ENCODE measurements around the gene C22orf31.
"Not testable (repeated sequence)": the region's sequence is repeated elsewhere in the genome, so short reads cannot be mapped to it uniquely, and the experiment has no call there.

The C22orf31 gene

DNA sequence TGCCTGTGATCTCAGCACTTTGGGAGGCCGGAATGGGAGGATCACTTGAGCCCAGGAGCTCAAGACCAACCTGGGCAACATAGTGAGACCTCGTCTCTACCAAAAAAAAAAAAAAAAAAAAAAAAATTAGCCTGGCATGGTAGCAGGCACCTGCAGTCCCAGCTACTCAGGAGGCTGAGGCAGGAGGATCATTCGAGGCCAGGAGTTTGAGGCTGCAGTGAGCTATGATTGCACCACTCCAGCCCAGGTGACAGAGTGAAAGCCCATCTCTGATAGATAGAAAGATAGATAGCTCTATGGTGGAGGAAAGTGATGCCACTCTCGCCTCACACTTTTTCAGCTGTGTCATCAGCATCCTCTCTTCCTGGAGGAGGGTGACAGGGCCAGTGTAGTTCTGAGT lies 21.9 kb downstream of the C22orf31 start:
- not testable (repeated sequence) for H3K9me3 Mint-ChIP-seq; H3K4me1 Mint-ChIP-seq (ENCODE audit: low read depth in 2 of 2); H3K27ac Mint-ChIP-seq; H3K4me3 Mint-ChIP-seq; H3K36me3 Mint-ChIP-seq (ENCODE audit: insufficient read depth); DNase-seq; H3K27me3 Mint-ChIP-seq; ATAC-seq (replicated peaks)

DNA sequence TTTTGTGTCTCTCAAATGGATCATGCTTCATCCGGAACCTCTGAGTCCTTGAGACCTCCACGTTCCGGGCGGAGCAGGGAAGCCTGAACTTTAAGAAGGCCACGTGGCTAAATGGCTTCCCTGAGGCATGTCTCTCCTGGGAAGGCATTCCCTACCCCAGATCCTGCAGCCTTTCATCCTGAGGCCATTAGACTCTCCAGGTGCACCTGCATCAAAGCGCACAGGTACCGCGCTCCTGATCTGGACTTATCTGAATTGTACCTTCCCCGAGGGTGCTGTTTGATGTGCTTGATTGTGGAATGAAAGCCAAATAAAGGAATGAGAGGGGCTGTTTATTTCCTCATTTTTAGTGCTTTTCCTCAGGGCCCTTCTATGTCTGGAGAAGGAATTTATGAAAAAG lies 22.5 kb downstream of the C22orf31 start:
- Mint-ChIP-seq H3K4me1 (ENCODE audit: low read depth in 2 of 2) (no peaks in the 10 kb centered on the region), H3K27ac (no peak overlapping the region), H3K9me3 (no peaks in the 10 kb centered on the region), H3K27me3 (peaks cover 0 to 6% of the 10 kb centered on the region in 2 donors), H3K36me3 (ENCODE audit: insufficient read depth) (no peaks in the 10 kb centered on the region), H3K4me3 (no peak overlapping the region)
- DNase-seq (no peak), ATAC-seq (replicated peaks) (no peak)

DNA sequence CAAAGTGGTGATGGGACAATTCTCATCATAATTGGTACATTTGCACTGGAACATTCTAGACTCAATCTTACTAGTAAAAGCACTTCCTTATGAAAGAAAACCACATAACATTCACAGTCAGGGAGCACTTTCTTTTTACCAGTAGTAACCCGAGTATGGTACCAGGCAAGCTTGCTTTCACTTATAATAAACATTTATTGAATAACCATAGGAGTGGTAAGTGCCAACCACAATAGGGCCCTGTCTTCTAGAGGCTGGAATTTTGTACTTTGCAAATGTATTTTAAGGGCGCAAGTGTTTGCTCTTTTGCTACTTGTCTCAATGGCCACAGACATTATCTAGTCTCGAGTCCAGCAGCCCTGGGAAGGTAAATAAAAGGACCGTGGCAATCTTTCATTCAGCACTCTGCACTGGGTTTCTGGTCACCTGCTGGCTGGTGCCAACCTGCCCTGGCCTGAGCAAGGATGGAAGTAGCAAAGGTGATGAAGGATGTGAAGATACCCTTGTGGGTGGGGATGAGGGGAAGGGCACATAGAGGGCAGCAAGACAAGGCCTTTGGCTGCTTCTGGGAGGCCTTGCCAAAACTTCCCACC lies 24.2 kb downstream of the C22orf31 start:
- H3K36me3 Mint-ChIP-seq (ENCODE audit: insufficient read depth) = no peaks in the 10 kb centered on the region
- ATAC-seq (replicated peaks) = no peak
- no peaks in the 10 kb centered on the region for H3K9me3 Mint-ChIP-seq
- no peak overlapping the region for H3K4me3 Mint-ChIP-seq
- no peak for DNase-seq
- no peak overlapping the region for H3K27ac Mint-ChIP-seq
- peaks cover 7 to 23% of the 10 kb centered on the region in 2 donors for H3K27me3 Mint-ChIP-seq
- no peaks in the 10 kb centered on the region for H3K4me1 Mint-ChIP-seq (ENCODE audit: low read depth in 2 of 2)

DNA sequence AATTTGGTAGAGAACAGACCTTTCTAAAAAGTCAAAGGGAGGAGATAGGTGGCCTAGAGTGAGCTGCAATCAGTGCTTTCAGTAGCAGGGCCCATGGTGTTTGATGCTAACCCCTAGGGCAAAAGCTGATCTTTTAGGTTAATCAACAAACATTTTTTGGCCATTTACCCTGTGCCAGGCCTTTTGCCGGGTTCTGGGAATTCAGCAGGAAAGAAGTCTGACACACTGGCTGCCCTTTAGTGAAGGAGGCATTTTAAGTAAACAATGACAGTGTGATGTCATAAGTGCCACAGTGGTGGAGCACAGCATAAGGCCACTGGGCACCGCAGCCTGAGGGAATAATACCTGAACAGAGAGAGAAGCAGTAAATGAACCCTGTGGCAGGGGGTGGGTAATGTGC lies 29.0 kb downstream of the C22orf31 start:
- ATAC-seq (replicated peaks) (no peak), DNase-seq (no peak)
- H3K9me3 Mint-ChIP-seq = no peaks in the 10 kb centered on the region
- no peak overlapping the region for H3K27ac Mint-ChIP-seq
- H3K36me3 Mint-ChIP-seq (ENCODE audit: insufficient read depth) = no peaks in the 10 kb centered on the region
- peaks cover 2 to 9% of the 10 kb centered on the region in 2 donors for H3K4me1 Mint-ChIP-seq (ENCODE audit: low read depth in 2 of 2)
- H3K4me3 Mint-ChIP-seq = no peak overlapping the region
- H3K27me3 Mint-ChIP-seq = peaks cover 46 to 71% of the 10 kb centered on the region in 2 donors

DNA sequence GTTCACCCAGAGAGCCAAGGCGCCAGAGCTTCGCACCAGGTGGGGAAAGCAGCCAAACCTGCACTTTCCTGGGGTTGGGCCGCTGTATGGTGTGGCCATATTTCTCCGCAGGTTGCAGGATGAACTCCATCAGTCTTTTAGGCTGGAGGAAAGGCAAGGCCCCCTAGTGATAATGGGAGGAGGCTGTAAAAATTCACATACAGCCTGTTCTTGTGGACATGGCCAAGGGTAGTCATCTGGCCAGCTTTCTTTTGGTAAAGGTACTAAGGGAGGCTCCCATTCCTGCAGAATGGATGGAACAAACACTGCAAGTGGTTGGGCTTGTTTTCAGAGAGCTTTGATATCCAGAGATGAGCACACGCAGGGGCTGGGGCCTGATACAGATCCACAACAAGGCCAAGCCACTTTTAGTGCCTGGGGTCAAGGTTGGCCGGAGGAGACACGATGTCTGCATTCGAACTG lies 29.6 kb downstream of the C22orf31 start:
- H3K36me3 Mint-ChIP-seq (ENCODE audit: insufficient read depth) = no peaks in the 10 kb centered on the region
- no peaks in the 10 kb centered on the region for H3K9me3 Mint-ChIP-seq
- H3K27ac Mint-ChIP-seq = no peak overlapping the region
- DNase-seq (no peak), ATAC-seq (replicated peaks) (no peak)
- H3K4me3 Mint-ChIP-seq = no peak overlapping the region
- H3K4me1 Mint-ChIP-seq (ENCODE audit: low read depth in 2 of 2) = peaks cover 2 to 9% of the 10 kb centered on the region in 2 donors
- H3K27me3 Mint-ChIP-seq = peaks cover 48 to 75% of the 10 kb centered on the region in 2 donors

DNA sequence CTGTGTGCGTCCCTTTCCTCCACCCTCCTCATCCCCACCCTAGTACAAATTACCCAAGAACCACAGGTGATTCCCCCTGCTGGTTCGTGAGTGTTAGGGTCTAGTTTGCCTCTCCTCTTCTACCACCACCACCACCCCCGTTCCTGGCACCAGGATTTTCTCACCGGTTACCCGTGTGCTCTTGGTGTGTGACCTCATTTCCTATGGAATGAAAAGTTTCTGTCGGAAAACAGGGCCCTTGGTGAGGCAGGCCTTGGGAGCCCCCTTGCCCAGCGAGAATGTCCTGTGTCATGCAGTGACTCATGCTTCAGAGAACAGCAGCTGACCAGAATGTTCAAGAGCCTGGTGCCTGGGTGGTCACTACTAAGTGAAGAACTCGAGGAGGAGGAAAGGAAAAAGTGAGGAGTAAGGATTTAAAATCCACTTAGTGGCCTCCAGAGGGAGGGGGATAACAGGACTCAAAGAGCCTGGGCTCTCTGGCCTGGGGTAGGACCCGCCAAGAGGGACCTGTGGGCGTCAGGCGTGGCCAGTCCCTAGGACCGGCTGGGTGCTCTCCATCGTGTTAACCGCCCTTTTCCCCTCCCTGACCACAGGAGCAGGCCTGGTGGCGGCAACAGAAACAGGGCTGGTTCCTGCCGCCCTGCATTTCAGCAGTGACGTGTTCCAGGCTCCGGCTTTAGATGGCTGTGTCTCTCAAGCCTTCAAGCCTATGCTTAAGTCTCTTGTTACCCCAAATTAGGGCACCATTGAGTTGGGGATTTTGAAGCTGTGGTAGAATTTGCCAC lies 30.2 kb downstream of the C22orf31 start:
- Mint-ChIP-seq H3K27me3 (peaks cover 48 to 75% of the 10 kb centered on the region in 2 donors), H3K4me1 (ENCODE audit: low read depth in 2 of 2) (peaks cover 2 to 9% of the 10 kb centered on the region in 2 donors), H3K27ac (no peak overlapping the region), H3K9me3 (no peaks in the 10 kb centered on the region), H3K4me3 (peak overlapping the region; percentile 63 to 74), H3K36me3 (ENCODE audit: insufficient read depth) (no peaks in the 10 kb centered on the region)
- DNase-seq (no peak), ATAC-seq (replicated peaks) (peak; percentile 58)

DNA sequence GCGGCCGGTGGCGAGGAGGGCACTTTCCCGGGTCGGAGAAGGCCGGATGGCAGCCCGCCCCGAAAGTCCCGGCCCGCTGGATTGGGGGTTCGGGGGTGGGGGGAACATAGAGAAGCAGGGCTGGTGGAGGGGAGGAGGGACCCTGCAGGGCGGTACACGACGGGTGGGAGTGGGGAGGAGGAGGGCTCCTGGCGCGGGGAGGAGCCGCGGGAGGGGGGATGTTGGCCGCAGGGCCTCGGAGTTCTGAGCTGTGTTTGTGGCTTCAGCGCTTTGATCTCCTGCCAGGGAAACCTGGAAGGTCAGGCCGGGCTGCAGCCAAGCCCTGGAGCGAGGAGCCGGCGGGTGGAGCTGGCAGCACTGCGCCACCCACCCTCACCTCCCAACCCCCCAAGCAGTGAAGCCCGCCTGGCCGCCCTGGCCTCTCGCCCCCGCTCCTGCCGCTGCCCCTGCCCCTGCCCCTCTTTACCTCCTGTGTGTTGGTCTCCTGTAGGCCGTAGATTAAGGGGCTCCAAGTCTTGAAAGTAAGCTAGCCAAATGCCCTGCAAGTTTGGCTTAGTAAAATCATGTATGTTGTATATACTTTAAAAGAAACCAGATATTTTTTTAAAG lies 30.9 kb downstream of the C22orf31 start:
- no peak for DNase-seq
- Mint-ChIP-seq H3K27ac (no peak overlapping the region), H3K9me3 (no peaks in the 10 kb centered on the region), H3K27me3 (peaks cover 48 to 75% of the 10 kb centered on the region in 2 donors), H3K4me3 (peak overlapping the region; percentile 63 to 74), H3K36me3 (ENCODE audit: insufficient read depth) (no peaks in the 10 kb centered on the region), H3K4me1 (ENCODE audit: low read depth in 2 of 2) (peaks cover 2 to 9% of the 10 kb centered on the region in 2 donors)
- peak; percentile 24 for ATAC-seq (replicated peaks)

DNA sequence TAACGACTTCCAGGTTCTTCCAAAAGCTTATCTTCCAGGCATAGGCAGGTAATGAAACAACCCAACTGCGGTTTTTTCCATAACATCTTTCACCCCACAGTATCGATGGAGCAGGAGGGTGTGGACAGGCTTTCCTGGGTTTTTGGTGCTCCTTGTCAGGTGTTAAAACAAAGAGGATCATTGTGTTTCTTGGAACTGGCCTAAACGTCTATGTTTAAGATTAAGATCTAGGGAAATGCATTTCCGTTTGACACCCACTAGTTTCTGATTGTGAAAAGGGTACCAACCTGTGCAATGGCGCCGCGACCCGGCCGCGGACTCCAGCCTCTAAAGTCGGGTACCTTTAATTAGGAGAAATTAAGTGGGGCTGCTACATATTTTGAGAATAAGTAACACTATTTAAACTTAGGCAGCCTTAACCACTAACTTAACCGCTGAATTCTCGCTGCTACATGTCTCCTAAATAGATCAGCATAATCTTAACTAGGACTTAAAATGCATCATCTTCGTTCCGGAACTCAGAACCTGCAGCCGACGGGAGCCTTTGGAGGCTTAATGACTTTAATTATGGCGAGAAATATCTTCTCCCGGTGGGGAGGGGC lies 31.5 kb downstream of the C22orf31 start:
- Mint-ChIP-seq H3K27me3 (peaks cover 48 to 75% of the 10 kb centered on the region in 2 donors), H3K4me3 (peak overlapping the region; percentile 63 to 74), H3K9me3 (no peaks in the 10 kb centered on the region), H3K4me1 (ENCODE audit: low read depth in 2 of 2) (peaks cover 2 to 9% of the 10 kb centered on the region in 2 donors), H3K36me3 (ENCODE audit: insufficient read depth) (no peaks in the 10 kb centered on the region), H3K27ac (no peak overlapping the region)
- DNase-seq (no peak), ATAC-seq (replicated peaks) (peak; percentile 16)

DNA sequence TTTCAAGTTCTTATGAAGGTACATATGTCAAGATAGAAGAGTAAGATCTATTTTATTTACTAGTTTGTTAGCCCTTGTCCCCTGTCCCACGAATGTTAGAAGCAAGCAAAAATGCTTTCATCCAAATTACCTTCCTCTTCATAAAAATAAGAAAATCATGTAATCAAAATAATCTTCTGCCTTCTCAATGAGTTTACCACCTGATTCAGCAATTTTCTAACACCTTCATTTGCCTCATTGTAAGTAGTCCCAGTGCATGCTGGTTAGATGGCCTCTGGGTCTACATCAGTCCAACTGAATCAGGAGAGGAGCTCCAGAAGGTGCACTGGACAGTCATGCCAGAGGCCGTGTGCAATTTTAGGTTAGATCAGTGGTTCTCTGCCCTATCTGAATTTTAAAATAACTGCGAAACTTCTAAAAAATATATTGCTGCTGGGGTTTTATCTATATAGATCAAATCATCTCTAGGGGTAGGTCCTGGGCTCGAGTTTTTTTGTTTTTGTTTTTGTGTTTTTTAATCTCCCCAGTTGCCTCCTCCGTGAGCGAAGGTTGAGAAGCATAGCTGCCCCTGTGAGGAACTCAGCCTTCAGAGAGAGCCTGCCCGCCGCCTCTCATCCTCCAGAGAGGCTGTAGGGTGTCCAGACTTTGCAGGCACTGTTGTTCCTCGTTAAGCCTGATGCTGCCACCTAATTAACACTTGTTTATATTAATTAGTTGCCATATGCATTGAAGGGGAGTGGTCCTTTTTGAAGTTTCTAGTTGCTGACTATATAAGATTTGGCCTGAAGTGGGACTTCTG lies 32.2 kb downstream of the C22orf31 start:
- Mint-ChIP-seq H3K4me3 (no peak overlapping the region), H3K27me3 (peaks cover 48 to 72% of the 10 kb centered on the region in 2 donors), H3K4me1 (ENCODE audit: low read depth in 2 of 2) (peaks cover 2 to 9% of the 10 kb centered on the region in 2 donors), H3K9me3 (no peaks in the 10 kb centered on the region), H3K27ac (no peak overlapping the region), H3K36me3 (ENCODE audit: insufficient read depth) (no peaks in the 10 kb centered on the region)
- DNase-seq = no peak
- no peak for ATAC-seq (replicated peaks)

DNA sequence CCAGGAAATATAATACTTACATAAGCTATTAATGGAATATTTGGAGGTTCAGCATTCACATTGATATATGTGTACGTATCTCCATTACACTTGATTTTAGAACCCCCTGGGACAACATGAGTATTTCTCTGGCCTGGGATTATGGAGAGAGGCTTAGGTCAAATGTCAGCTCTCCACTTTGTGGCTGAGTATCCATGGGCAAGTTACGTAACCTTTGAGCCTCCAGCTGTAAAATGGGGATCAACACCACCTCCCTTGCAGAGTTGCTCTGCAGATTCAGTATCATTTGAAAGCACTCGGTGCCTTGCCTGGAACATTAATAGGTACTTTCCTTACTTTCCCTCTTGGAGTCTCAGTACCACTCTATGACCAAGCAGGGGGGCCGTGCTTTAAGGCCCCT lies 33.2 kb downstream of the C22orf31 start:
- H3K9me3 Mint-ChIP-seq = no peaks in the 10 kb centered on the region
- H3K4me3 Mint-ChIP-seq = no peak overlapping the region
- peaks cover 46 to 63% of the 10 kb centered on the region in 2 donors for H3K27me3 Mint-ChIP-seq
- peaks cover 2 to 9% of the 10 kb centered on the region in 2 donors for H3K4me1 Mint-ChIP-seq (ENCODE audit: low read depth in 2 of 2)
- H3K36me3 Mint-ChIP-seq (ENCODE audit: insufficient read depth) = no peaks in the 10 kb centered on the region
- ATAC-seq (replicated peaks) = no peak
- no peak for DNase-seq
- no peak overlapping the region for H3K27ac Mint-ChIP-seq

DNA sequence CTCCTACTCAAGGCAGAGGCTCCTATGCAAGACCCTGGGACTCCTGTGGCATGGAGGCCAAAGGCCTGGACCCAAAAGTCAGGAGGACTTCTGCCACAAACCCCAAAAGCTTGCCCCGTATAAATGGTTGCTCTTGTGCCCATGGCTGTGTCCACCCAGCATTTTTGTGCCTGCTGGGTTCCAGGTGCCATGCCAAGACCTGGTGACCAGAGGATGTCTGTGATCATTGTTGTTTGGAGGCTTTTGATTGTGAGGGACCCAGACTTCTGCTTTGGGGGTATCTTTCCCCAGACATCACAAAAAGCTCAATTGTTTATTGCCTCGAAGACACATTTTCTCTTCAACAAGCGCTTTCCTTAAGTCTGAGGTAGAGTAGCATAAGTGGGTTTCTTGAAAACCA lies 35.1 kb downstream of the C22orf31 start:
- ATAC-seq (replicated peaks) (no peak), DNase-seq (no peak)
- H3K27me3 Mint-ChIP-seq = peaks cover 36 to 44% of the 10 kb centered on the region in 2 donors
- no peaks in the 10 kb centered on the region for H3K36me3 Mint-ChIP-seq (ENCODE audit: insufficient read depth)
- H3K27ac Mint-ChIP-seq = no peak overlapping the region
- peaks cover 2 to 9% of the 10 kb centered on the region in 2 donors for H3K4me1 Mint-ChIP-seq (ENCODE audit: low read depth in 2 of 2)
- H3K9me3 Mint-ChIP-seq = no peaks in the 10 kb centered on the region
- no peak overlapping the region for H3K4me3 Mint-ChIP-seq

DNA sequence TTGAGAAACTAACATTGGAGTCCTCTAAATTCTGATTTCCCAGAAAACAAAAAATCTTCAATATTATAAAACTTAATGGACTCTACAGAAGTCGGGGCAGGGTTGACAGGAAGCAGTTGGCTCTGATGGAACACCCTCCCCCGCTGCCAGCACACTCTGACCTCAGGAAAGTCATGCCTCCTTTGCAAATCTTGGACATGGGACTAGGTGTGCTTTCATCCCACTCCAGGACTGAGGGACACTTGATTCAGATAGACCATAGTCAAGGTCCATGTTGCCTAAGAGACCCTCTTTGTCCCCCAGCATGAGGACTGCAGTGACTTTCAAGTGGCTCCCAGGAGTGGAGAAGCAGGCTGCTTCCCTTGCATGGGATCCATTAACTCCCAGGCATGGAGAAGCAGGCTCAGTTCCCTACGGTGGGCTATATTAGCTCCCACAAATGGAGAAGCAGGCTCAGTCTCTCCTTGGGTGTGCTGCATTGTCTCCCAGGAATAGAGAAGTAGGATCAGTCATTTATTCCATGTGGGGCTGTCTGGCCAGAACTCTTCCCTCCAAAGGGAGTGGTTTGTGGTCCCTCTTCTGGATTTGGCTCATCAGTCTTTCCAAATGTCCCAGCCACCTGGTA lies 38.3 kb downstream of the C22orf31 start:
- Mint-ChIP-seq H3K4me3 (no peak overlapping the region), H3K4me1 (ENCODE audit: low read depth in 2 of 2) (no peaks in the 10 kb centered on the region), H3K27ac (no peak overlapping the region), H3K27me3 (peaks cover 10 to 11% of the 10 kb centered on the region in 2 donors), H3K36me3 (ENCODE audit: insufficient read depth) (no peaks in the 10 kb centered on the region), H3K9me3 (peaks cover 3 to 4% of the 10 kb centered on the region in 2 donors)
- DNase-seq (no peak), ATAC-seq (replicated peaks) (no peak)
